ENCODE measurements around the gene ROR2.

Gene ROR2

GRCh38 chr9:91840882-91841281 is 109.1 kb downstream of the ROR2 start:
- no peak for DNase-seq (ENCODE audit: low read depth in 3 of 3)

- no peak for DNase-seq (ENCODE audit: low read depth in 3 of 3)
Measured at GRCh38 chr9:91840469-91840868, 109.6 kb downstream of the ROR2 start.

- DNase-seq (ENCODE audit: low read depth in 3 of 3) = no peak
Measured at GRCh38 chr9:91839926-91840465, 110.0 kb downstream of the ROR2 start.

GRCh38 chr9:91837981-91838731 is 111.9 kb downstream of the ROR2 start:
- no peak for DNase-seq (ENCODE audit: low read depth in 3 of 3)

GRCh38 chr9:91836515-91836914 is 113.5 kb downstream of the ROR2 start:
- no peak for DNase-seq (ENCODE audit: low read depth in 3 of 3)

- DNase-seq (ENCODE audit: low read depth in 3 of 3) = no peak
Measured at GRCh38 chr9:91835632-91836031, 114.4 kb downstream of the ROR2 start.

GRCh38 chr9:91835216-91835615 is 114.8 kb downstream of the ROR2 start:
- no peak for DNase-seq (ENCODE audit: low read depth in 3 of 3)

GRCh38 chr9:91834740-91835139 is 115.3 kb downstream of the ROR2 start:
- DNase-seq (ENCODE audit: low read depth in 3 of 3) = no peak

- no peak for DNase-seq (ENCODE audit: low read depth in 3 of 3)
Measured at GRCh38 chr9:91833878-91834255, 116.2 kb downstream of the ROR2 start.

- DNase-seq (ENCODE audit: low read depth in 3 of 3) = no peak
Measured at GRCh38 chr9:91833096-91833877, 116.7 kb downstream of the ROR2 start.

GRCh38 chr9:91832322-91832721 is 117.7 kb downstream of the ROR2 start:
- no peak for DNase-seq (ENCODE audit: low read depth in 3 of 3)

GRCh38 chr9:91825866-91826265 is 124.2 kb downstream of the ROR2 start:
- no peak for DNase-seq (ENCODE audit: low read depth in 3 of 3)

- no peak for DNase-seq (ENCODE audit: low read depth in 3 of 3)
Measured at GRCh38 chr9:91825422-91825821, 124.6 kb downstream of the ROR2 start.

- no peak for DNase-seq (ENCODE audit: low read depth in 3 of 3)
Measured at GRCh38 chr9:91824601-91825305, 125.3 kb downstream of the ROR2 start.

GRCh38 chr9:91824151-91824550 is 125.9 kb downstream of the ROR2 start:
- no peak for DNase-seq (ENCODE audit: low read depth in 3 of 3)

- DNase-seq (ENCODE audit: low read depth in 3 of 3) = no peak
Measured at GRCh38 chr9:91820949-91821880, 128.8 kb downstream of the ROR2 start.

- DNase-seq (ENCODE audit: low read depth in 3 of 3) = no peak
Measured at GRCh38 chr9:91820126-91820750, 129.8 kb downstream of the ROR2 start.

- DNase-seq (ENCODE audit: low read depth in 3 of 3) = no peak
Measured at GRCh38 chr9:91818647-91819403, 131.2 kb downstream of the ROR2 start.

GRCh38 chr9:91818225-91818585 is 131.8 kb downstream of the ROR2 start:
- DNase-seq (ENCODE audit: low read depth in 3 of 3) = no peak

Data from stimulated activated CD4-positive, alpha-beta T cell treated with anti-CD3 and anti-CD28 coated beads, TNF-alpha, amount 100 ng/mL, for 4 hours (primary cell).